Measurements from ENCODE around the gene KRTAP21-3. TPM values are rescaled to one million over a fixed set of nuclear protein-coding genes. Genes with fewer than 3 reads are reported as not detected.
"Not testable (repeated sequence)": the region's sequence is repeated elsewhere in the genome, so short reads cannot be mapped to it uniquely, and the experiment has no call there.

Gene KRTAP21-3
- not detected in 2 replicates for total RNA-seq (2014; rRNA removed; shearing (Covaris generic))

GRCh38 chr21:30718239-30718909 is at the start of gene KRTAP21-3:
KRTAP21-3 (minus strand) TSS chr21:30718777; CDS start chr21:30718759, 18 bp downstream.
- DNase-seq (ENCODE audit: low read depth), result peak; percentile 60

GRCh38 chr21:30760776-30761175 is 42.2 kb upstream of the KRTAP21-3 start:
- DNase-seq (ENCODE audit: low read depth), result no peak

- DNase-seq (ENCODE audit: low read depth), result no peak
Observed at GRCh38 chr21:30758306-30758705, 39.7 kb upstream of the KRTAP21-3 start.

- DNase-seq (ENCODE audit: low read depth), result not testable (repeated sequence)
Observed at GRCh38 chr21:30755328-30755727, 36.8 kb upstream of the KRTAP21-3 start, which contains the start of gene KRTAP21-1. KRTAP21-1 (minus strand) TSS chr21:30755428; CDS start chr21:30755378, 50 bp downstream.

GRCh38 chr21:30747159-30747558 is 28.6 kb upstream of the KRTAP21-3 start, which contains the start of gene KRTAP21-2:
KRTAP21-2 (minus strand) TSS chr21:30747259; CDS start chr21:30747202, 57 bp downstream.
- DNase-seq (ENCODE audit: low read depth), result no peak

GRCh38 chr21:30740462-30740861 is 21.9 kb upstream of the KRTAP21-3 start:
- DNase-seq (ENCODE audit: low read depth), result no peak

- DNase-seq (ENCODE audit: low read depth), result no peak
Observed at GRCh38 chr21:30733026-30733425, 14.4 kb upstream of the KRTAP21-3 start.

- no peak for DNase-seq (ENCODE audit: low read depth)
Observed at GRCh38 chr21:30726726-30727125, 8.1 kb upstream of the KRTAP21-3 start.

GRCh38 chr21:30719401-30719800 is 824 bp upstream of the KRTAP21-3 start:
- no peak for DNase-seq (ENCODE audit: low read depth)

- DNase-seq (ENCODE audit: low read depth), result peak; percentile 3
Observed at GRCh38 chr21:30717105-30717504, 1.5 kb downstream of the KRTAP21-3 start.

GRCh38 chr21:30714946-30715345 is 3.6 kb downstream of the KRTAP21-3 start:
- DNase-seq (ENCODE audit: low read depth), result no peak

- DNase-seq (ENCODE audit: low read depth), result peak; percentile 14
Observed at GRCh38 chr21:30714456-30714855, 4.1 kb downstream of the KRTAP21-3 start.

- DNase-seq (ENCODE audit: low read depth), result peak; percentile 32
Observed at GRCh38 chr21:30713766-30714165, 4.8 kb downstream of the KRTAP21-3 start.

GRCh38 chr21:30710499-30710898 is 8.1 kb downstream of the KRTAP21-3 start:
- peak; percentile 33 for DNase-seq (ENCODE audit: low read depth)

GRCh38 chr21:30707409-30707808 is 11.2 kb downstream of the KRTAP21-3 start:
- DNase-seq (ENCODE audit: low read depth), result no peak

GRCh38 chr21:30695956-30696355 is 22.6 kb downstream of the KRTAP21-3 start:
- DNase-seq (ENCODE audit: low read depth), result no peak

- no peak for DNase-seq (ENCODE audit: low read depth)
Observed at GRCh38 chr21:30689822-30690221, 28.8 kb downstream of the KRTAP21-3 start.

GRCh38 chr21:30684506-30684905 is 34.1 kb downstream of the KRTAP21-3 start:
- DNase-seq (ENCODE audit: low read depth), result no peak

GRCh38 chr21:30680586-30680985 is 38.0 kb downstream of the KRTAP21-3 start:
- DNase-seq (ENCODE audit: low read depth), result peak; percentile 40

- DNase-seq (ENCODE audit: low read depth), result peak; percentile 1
Observed at GRCh38 chr21:30676737-30677136, 41.8 kb downstream of the KRTAP21-3 start.

- DNase-seq (ENCODE audit: low read depth), result peak; percentile 1
Observed at GRCh38 chr21:30674312-30674711, 44.3 kb downstream of the KRTAP21-3 start.

- DNase-seq (ENCODE audit: low read depth), result no peak
Observed at GRCh38 chr21:30672985-30673650, 45.5 kb downstream of the KRTAP21-3 start.

- DNase-seq (ENCODE audit: low read depth), result no peak
Observed at GRCh38 chr21:30668776-30669175, 49.8 kb downstream of the KRTAP21-3 start.
